AG08396 (cell line): ENCODE results near the gene SPO11.

Source experiments
- DNase-seq: peaks from one replicate; pipeline ENCODE4 v3.0.0; 2012; ENCODE audit warnings: low spot score, mixed read lengths

SPO11 gene

DNA sequence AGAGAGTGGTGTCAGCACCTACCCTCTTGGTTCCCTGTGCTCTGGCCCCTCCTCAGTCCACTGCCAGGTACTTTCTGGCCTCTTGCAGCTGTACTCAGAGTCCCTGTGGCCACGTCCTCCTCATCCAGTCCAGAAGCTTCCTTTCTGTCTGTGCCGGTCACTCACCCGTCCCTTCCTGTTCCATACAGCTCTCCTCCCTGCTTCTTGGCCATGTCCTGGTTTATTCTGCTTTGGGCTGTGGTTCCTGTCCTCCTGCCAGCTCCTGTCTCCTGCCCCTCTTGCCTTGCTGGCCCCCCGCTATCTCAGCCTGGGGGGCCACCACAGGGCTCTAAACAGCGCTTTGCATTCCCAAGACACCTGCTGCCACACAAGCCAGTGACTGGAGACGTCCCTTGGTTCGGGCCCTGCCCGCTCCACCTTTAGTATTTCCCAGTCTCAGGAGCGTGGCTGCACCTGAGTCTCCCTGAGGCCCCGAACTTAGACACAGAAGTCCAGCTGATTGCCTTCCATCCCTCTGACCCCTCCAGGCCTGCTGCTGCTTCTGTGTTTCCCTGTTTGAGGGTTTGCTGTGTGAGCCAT lies 46.1 kb downstream of the SPO11 start:
- DNase-seq: no peak

DNA sequence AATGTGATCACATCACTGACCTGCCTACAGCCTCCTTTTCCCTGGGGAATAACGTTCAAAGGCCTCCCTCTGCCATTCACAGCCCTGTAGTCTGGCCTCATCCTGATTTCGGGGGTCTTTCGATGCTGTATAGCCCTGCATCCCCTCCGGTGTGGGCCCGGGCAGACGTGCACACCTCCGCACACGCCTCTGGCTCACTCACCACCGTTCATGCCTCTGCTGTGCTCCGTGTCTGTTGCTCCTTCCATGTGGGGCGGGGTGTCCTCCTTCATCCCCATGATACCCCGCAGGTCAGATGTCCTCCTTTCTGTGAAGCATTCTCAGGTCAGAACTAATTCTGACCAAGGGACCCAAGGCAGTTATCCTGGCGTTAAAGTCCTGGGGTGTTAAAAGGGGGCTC lies 47.7 kb downstream of the SPO11 start:
- DNase-seq: no peak

DNA sequence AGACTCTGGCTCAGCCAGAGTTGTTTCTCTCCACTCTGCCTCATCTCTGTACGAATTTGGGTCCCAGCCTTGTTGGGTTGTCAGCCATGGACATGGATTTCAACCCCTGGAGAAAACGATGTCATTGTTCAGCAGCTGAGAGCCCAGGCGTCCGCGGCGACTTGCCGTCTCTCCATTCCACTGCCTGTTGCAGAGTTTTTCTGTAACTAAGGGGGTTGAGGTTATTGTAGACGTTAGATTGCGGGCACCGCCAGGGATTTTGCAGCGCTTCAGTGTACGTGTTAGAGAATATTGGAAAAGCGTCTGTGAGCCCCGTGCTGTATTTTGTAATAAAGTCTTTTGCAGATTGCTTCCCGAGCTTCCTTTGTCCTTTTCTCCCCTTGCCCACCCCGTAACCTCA lies 48.5 kb downstream of the SPO11 start:
- no peak for DNase-seq

DNA sequence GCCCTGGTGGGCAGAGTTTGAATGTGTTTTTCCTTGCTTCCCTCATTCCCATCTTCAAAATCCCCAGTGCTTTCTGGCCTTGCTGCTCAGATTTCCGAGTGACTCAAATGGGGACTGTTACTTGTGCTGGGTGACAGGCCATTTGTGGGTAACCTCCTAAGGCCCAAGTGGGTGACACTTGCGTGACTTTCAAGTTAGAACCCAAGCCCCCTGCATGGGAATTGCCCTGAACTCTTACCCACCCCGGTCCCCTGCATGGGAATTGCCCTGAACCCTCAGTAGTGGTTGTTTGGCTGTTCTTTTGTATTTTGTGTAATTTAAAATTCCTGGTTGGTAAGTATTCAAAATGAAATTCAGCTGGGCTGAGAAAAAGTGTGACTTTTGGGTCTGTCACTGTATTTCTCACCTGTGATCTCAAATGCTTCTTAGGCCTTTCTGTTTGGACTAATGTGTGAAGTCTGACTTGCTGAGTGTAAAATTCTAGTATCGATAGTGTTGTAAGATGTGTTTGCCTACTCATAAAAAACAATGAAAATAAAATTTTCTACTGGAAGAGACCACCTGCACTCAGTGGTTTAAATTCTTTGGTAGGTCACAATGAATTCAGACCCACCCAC lies 49.2 kb downstream of the SPO11 start:
- DNase-seq: no peak

DNA sequence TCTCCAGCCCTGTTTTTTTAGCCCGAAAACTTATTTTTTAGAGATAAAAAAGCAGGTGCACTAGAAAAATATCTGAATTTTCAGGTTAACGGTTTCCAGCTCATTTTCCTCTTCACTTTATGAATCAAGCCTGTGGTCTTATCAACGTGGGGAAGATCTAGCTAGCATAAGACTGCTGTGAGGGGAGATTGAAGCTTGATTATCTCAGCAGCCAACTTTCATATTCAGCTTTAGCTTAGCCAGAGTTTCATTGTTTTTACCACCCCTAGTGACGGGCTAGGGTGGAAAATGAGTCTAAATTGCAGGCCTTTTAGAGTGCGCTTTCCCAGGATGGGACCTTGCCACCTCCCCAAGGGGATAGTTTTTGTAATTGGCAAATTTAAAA lies 49.7 kb downstream of the SPO11 start:
- DNase-seq: no peak

DNA sequence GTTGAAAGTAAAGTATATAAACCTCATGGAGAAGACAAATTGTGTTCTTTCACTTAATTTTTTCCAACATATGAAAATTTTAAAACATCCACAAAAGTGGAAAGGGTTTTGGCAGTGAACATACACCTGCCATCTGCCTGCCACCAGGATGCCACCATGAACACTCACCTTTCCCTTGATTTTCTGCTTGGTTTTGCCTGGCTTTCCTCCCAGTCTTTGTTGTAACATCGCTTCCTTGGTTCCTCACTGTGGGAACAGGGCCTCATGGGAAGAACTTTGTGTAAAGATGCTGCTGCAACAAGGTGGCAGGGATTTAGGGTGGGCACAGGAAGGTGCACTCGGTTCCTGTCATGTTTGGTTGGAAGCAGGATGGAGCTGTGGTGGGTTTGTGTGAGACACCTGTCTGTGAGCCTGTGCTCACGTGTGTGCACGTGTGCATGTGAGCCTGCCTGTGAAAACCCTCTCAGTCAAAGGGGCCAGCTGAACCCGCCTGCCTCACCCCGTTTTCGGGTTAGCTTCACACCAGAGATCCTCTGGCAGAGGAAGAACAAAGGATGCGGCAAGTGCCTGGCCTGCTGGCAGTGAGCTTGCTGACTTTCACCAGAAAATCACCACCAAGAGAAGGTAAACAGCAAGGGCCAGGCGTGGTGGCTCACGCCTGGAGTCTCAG lies 50.6 kb downstream of the SPO11 start:
- no peak for DNase-seq

DNA sequence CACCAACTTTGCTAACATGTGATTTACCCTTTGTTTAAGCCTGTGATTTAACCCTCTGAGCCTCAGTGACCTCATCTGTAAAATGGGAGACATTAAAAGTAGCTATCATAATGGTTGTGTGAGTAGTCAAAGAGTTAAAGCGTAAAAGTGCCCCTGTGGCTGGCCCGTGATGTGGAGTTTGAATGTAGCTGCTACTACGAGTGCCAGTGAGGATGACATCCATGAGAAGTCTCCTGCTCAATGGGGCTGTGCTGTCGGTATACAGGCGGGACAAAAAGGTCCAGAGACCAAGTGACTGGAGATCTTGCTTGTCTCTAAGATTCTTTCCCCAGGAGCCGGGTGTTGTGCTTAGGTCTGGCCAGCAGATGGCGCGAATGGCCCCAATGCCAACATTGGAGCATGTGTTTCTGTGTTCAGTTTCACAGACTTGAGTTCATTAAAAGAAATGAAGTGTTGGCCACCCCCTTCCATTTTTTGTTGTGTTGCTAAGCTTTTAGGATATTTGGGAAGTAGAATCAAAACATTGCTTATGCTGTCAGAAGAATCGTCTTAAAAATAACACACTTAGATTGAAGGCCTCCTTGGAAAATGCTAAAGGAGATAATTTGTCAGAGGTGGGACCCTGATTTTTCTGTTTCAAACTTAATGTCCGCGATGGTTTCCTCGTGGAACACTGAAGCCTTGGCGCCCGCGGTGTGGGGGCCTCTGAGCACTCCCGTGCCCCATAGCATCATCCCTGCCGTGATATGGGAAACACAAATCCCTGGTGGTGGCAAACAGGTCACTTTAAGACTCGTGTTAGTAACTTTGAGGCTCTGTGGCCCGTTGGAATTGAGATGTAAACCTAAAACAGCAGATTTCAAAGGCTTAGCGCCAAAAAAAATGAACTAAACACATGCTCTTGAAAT lies 52.2 kb downstream of the SPO11 start:
- DNase-seq: peak; percentile 89

DNA sequence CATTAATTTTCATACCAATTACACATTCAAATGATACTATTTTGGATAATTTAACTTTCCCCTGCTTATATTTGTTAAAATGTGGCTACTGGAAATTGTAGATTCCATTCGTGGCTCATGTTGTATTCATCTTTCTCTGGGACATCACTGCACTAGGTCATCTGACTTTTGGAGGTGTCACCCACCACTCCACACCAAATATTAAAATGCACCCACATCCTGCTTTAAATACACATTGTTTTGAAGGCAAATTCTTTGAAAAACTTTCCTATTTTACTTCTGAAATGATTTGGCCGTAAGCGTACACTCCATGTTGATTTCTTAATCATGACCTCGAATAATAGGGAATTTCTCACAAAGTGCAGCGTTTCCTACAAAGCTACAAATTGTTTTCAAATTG lies 52.9 kb downstream of the SPO11 start:
- DNase-seq: no peak

DNA sequence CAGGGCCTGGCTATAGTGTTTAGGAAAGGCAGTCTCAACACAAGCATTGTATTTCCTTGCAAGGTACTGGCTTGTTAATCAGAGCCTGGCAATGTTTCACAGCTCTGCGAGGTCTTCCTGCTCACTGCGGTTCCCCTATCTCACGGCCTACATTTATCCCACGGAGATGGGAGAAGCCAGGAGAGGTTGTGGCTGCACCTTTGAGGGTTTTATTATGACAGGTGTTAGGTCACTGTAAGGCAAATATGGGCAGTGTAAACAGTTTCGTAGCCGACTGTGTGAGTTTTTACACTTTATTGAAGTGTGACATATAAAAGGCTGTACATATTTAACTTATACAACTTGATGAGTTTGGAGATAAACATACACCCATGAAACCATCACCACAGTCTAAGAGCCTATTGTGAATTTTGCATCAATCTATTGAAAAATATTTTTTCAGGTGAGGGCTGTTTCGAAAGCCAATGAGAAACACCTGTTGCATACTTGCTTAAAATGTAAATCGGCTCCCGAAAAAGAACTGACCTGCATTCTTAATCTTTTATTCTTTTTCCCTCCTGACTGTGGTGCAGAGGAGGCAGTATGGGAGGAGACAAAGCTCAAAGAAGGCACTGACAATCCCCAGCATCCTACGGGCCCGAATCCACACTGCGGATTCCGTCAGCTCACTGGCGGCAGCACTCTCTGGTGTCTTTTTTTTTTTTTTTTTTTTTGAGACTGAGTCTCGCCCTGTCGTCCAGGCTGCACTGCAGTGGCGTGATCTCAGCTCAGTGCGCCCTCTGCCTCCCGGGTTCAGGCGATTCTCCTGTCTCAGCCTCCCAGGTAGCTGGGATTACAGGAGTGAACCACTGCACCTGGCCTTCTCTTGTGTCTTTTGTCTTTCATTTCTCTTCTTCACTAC lies 54.1 kb downstream of the SPO11 start:
- no peak for DNase-seq

DNA sequence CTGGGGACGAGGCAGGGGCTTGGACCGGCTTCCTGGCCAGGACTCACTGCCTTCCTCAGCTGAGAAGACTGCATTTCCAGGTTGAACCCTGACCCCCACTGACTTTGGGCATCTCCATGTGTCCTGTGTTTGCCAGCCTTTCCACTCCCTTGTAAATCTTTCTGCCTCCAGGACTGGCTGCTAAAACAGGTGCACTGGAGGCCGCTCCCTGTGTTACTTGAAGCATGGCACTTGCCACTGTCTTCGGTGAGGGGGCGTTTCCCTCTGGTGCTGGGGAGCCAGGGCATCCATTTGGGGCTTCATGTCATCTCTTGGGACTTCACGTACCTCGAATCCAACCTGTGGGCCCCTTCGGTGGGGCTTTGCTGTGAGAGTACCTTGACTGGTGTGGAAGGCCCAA lies 54.9 kb downstream of the SPO11 start:
- DNase-seq: no peak

DNA sequence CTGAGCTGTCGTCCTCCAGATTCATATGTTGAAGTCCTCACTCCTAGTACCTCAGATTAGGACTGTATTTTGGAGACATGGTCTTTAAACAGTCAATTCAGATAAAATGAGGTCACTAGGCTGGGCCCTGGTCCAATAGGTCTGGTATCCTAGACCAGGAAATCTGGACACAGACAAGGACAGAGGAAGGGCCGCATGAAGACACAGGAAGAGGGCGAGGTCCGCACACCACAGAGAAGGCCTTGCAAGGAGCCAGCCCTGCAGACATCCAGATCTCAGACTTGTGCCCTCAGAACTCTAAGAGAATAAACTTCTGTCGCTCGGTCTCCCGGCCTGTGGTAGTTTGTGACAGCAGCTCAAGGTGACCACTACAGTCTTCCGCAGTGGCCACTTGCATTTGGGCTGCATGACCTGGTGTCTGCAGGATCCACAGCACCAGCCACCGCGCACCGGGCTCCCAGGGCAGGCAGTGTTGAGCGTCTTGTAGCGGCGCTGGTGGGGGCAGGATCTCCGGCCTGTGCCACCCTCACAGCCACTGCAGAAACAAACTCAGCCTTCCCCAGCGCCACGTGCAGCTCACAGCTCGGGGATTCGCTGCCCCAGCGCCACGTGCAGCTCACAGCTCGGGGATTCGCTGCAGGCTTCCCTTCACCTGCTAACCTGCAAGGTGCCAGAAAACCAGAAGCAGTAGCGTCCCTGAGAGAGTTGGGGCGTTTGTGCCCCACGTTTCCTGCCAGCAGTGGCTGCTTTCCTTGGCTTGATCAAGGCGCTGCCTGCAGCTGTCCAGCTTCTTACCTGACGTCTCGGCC lies 55.6 kb downstream of the SPO11 start:
- DNase-seq: no peak

DNA sequence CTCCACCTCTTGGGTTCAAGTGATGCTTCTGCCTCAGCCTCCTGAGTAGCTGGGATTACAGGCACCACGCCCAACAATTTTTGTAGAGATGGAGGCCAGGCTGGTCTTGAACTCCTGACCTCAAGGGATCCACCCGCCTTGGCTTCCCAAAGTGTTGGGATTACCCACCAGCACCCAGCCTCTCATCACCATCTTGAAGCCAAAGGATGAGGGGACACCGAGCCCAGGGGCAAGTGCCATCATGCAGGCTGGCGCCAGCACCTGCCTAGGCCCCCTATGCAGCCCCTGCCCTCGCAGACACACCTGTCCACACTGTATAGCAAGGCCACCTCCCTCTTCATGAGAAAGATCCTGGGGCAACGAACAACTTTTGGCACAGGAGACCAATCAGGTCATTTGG lies 56.3 kb downstream of the SPO11 start:
- DNase-seq: no peak

DNA sequence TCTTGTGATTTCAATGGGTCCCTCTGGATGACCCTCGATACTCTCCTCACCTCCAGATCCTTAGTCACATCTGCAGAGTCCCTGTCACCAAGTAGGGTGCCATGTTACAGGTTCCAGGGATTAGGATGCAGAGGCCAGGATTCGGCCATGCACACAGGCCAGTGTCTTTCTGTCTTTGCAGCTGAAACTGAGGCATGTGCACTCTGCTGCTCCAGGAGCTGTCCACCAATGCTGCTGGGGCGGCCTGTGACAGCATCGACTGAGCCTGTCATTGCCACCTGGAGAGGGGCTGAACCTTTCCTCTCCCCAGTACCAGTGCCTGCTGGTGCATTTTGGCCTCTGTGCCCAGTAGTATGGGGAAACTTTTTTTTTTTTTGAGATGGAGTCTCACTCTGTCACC lies 57.2 kb downstream of the SPO11 start:
- no peak for DNase-seq

DNA sequence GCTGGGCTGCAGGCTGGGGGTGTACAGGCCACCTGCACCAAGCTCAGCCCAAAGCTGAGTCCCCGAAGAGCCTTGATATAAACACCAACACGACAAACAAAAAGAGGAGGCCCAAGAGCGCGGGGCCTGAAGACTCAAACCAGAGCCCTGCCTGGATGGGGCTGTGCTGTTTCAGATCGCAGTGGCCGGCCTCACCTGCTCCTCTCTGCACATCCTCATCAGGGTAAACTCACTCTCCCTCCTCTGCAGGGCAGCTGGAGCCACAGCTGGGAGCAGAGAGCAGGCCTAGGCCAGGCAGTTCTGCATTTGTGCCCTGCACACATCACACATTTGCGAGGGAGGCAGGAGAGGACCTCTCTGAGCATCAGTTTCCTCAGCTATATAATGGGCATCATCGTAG lies 57.9 kb downstream of the SPO11 start:
- DNase-seq: no peak

DNA sequence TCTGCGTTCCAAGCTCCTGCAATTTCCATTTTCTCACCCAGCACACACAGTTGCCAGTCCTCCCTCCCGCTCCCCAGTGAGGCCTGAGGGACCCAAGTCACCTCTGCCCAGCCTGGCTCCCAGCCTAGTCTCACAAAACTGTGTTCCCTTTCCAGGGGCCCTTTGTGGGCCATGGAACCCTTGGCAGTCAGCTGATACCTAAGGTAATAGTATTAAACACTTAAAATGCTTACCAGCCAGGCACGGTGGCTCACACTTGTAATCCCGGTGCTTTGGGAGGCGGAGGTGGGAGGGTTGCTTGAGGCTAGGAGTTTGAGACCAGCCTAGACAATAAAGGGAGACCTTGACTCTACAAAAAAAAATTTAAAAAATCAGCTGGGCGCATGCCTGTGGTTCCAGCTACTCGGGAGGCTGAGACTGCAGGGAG lies 58.4 kb downstream of the SPO11 start:
- DNase-seq: no peak

DNA sequence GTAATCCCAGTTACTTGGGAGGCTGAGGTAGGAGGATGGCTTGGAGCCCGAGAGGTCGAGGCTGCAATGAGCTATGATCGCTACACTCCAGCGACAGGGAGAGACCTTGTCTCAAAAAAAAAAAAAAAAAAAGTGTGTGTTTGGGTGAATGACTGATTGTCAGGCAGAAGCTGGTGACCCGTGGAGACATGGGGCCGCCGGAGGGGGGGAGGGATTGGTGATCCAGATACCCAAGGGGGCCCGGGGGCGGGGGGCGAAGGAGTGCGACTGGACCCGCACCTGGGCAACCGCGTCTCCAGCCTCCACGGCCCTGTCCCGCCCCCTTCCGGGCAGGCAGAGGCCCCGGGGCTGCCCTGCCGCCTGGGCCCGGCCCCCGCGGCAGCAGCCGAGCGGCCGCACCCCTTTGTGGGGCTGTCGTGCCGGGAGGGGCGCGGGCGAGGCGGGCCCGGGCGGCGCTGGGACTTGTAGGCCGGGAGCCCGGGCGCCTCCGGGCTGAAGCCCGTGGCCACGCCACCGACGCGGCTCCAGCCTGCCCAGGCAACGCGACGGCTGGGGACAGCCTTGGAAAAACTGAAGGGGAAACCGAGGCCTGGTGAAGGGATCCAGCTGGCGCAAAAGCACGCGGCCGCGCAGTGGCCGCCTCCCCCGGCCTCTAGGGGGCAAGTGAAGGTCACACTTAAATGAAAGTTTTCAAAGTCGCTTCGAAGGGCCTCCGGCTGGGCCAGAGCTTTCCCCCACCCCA lies 59.5 kb downstream of the SPO11 start:
- peak; percentile 74 for DNase-seq

DNA sequence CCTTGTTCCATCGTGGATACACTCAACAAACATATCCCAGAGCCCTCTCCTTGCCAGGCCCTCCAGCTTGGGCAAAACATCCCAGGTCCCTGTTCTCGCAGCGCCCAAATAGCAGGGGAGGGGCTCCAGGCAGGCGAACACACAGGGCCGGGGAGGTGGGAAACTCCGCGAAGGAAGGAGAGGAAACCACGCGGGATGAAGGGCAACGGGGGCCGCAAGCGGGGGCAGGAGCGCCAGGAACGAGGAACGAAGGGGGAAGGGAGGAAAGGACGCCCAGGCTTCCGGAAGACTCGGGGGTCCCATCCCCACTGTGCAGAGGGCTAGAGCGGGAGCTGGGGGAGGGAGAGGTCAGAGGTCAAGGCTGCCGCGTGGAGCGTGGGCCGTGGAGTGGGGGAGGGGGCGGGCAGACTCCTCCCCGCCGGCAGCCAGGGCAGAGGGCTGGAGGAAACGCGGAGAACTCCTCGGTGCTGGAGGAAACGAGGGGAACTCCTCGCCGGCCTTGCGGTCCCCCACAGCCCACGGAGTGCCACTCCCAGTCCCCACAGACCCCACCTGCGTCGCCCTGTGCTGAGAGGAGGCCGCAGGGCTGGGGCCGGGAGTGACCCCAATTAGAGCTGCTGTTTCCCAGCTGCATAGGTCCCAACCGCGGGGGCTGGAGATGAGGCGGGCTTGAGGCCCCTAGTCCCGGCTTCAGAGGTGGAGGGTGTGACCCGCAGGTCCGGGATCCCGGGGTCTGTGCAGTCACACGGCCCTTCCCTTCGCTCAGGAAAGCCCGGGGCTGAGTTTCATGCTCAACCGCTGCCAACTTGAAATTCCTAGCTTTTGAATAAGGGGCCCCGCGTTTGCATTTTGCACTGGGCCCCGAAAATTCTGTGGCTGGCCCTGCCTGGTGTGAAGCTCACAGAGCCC lies 60.3 kb downstream of the SPO11 start:
- DNase-seq: no peak

DNA sequence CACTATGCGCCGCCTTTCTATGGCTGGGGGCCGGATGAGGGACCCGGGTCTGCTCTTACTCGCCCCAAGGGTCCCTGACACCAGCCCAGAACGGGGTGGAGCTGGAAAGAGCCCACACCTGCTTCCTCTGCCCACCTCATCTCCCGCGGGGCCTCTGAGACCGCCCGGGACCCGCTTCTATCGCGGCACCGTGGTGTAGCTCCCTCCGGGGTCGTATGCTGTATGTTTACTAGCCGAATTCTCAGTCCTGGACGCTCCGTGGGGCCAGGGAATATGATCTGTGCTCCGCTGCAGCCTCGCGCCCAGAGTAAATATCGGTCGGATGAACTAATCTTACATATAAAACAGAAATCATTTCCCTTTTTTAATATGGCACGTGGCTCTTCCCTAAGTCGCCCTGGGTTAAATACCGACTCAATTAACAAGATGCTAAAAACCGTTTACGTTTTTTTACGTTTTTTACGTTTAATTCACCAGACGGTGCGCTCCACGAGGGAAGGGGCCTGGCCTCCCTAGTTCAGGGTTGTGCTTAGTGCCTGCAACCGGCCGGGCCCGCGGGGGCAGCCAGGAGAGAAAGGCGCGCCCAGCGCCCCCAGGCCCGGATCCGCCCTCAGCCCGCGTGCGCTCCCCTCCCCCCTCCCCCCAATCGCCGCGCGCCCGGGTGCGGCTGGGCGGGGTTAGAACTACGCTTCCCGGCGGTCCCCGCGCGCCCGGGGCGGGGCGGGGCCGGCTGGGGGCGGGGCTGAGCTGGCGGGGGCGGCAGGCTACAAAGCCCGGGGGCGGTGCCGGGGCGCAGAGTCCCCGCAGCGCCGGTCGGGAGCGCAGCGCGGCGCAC lies 61.2 kb downstream of the SPO11 start, which contains the start of gene RBM38:
RBM38 (plus strand) TSS at position 793 of the 835 bp plus-strand sequence. CDS start 186 bp downstream, outside the sequence.
- DNase-seq: peak; percentile 97
